GM19372 (cell line): ENCODE data around the gene DLX5.
A peak's percentile ranks its signal among the peaks of the same experiment; 100 is the strongest.
"Not testable (repeated sequence)": the region's sequence is repeated elsewhere in the genome, so short reads cannot be mapped to it uniquely, and the experiment has no call there.

Experiments
- ATAC-seq: cut with Tn5 transposase; IDR thresholded peaks from one replicate; pipeline ENCODE4 v1.9.1; 2021; ENCODE audit warnings: mild to moderate bottlenecking, low read depth, moderate library complexity; ENCODE audit not compliant: unreplicated experiment

The DLX5 gene

GRCh38 chr7:97024209-97025129 is at the start of gene DLX5:
Gene DLX5, minus strand, starts transcription at chr7:97024831. Its CDS starts 208 bp downstream, at chr7:97024623.
- no peak for ATAC-seq

- not testable (repeated sequence) for ATAC-seq
These were observed 47.4 kb upstream of the DLX5 start for GRCh38 chr7:97072025-97072424.

DNA sequence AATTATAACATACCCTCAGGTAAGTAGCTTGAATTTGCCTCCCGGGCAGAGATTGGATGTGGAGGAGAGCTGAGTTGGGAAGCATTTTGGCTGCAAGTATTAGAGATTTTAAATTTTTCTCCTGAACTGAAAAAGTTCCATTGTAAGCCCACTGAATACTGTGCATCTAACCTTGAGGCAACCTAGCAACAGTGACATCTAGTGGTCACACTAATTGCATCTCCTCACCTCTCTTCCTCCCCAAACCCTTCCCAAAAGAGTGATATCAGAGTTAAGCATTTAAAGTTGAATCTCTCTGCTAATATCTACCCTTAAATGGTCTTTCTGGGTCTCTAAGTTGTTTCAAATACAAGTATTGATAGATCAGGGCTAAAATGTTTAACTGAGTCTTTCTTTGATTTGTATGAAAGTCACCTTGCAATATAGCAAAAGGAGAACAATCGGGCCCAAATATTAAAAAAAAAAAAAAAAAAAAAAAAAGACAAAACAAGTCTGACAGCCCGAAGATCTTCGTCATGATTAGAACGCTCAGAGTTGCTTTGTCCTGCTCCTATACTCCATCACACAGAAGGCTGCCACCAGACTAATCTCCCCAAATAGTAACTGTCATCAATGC is 40.4 kb upstream of the DLX5 start:
- ATAC-seq = peak; percentile 72

DNA sequence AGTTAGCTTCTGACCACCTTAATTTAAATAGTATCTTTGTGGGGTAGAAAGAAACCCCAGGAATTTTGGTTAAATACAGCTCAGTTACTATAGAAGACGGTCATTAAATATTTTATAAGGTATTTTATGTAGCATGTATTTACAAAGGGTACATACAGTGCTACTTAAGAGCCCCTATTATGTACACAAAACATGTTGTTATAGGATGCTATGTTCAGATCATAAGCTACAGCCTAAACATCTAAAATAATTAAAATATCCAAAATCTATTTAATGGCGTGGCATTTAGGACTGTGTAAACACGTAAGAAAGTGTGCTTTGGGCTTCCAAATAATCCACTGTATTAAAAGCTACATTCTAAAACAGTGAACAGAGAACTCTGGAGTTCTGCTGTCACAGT is 39.4 kb upstream of the DLX5 start:
- no peak for ATAC-seq

DNA sequence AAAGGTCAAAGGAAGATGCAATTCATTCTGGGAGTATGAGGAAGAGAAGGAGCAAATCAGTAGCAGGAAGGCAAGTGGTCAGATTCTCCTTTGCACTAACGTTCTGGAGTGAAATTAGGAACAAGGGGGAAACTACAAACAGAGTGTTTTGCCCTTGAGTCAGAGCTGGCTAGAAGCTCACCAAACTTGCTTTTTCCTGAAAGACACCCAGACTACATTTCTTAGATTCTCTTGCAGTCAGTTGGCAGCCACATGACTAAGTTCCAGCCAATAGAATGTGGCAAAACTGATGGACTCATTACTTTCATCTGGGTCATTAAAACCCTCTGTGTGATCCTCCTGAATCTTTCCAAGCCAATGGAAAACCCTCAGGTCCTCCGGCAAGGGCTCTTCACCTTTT is 18.6 kb upstream of the DLX5 start:
- no peak for ATAC-seq

GRCh38 chr7:97039374-97040065 is 14.9 kb upstream of the DLX5 start:
- ATAC-seq = no peak

DNA sequence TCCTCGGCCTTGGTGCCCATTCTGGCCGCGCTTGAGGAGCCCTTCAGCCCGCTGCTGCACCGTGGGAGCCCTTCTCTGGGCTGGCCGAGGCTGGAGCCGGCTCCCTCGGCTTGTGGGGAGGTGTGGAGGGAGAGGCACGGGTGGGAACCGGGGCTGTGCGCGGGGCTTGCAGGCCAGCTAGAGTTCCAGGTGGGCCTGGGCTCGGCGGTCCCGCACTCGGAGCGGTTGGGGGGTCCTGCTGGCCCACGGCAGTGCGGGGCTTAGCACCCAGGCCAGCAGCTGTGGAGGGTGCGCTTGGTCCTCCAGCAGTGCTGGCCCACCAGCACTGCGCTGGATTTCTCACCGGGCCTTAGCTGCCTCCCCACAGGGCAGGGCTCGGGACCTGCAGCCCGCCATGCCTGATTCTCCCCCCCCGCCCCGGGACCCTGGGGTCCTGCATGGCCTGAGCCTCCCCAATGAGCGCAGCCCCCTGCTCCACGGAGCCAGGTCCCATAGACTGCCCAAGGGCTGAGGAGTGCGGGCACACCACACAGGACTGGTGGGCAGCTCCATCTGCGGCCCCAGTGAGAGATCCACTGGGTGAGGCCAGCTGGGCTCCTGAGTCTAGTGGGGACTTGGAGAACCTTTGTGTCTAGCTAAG is 9.7 kb upstream of the DLX5 start:
- ATAC-seq = not testable (repeated sequence)

GRCh38 chr7:97027427-97028234 is 3.0 kb upstream of the DLX5 start:
- ATAC-seq = peak; percentile 95

GRCh38 chr7:97026715-97027426 is 2.2 kb upstream of the DLX5 start:
- peak; percentile 7 for ATAC-seq

DNA sequence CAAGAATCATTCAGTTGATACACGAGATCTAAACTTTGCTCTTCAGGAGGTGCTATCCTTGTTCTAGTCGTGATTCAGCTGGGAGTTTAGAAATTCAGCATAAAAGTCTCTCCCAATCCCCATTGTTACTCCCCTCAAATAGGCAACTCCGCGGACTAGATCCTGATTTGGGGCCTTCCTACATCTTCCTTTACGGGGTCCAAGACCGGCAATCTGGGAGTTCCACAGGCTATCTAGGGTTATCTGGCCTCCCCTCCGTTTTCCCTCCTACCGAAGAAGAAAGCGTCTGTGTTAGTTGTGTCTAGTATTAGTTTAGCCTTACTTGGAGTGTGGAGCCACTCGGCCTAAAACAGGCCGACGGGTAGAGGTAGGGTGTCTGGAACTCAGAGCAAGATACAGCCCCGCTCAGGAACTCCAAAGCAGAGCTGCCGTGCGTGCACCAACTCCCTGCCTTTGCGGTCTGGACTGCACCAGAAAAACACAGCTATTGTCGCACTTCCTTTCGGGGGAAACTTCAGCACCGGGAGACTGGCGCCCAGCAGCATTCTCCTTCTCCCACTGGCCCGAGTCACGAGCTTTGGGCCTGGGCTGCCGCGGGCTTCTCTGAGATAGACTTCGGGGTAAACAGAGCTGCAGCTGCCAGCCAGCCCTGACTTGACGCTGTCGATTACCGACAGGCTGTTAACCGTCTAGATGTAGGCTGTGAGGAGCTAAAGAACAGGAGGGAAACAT is 1.5 kb upstream of the DLX5 start:
- ATAC-seq = no peak

- ATAC-seq = no peak
These were observed 484 bp upstream of the DLX5 start for GRCh38 chr7:97025130-97025499.

GRCh38 chr7:97022491-97023306 is 1.9 kb downstream of the DLX5 start:
- ATAC-seq = no peak

- ATAC-seq = no peak
These were observed 2.7 kb downstream of the DLX5 start for GRCh38 chr7:97021747-97022490.

DNA sequence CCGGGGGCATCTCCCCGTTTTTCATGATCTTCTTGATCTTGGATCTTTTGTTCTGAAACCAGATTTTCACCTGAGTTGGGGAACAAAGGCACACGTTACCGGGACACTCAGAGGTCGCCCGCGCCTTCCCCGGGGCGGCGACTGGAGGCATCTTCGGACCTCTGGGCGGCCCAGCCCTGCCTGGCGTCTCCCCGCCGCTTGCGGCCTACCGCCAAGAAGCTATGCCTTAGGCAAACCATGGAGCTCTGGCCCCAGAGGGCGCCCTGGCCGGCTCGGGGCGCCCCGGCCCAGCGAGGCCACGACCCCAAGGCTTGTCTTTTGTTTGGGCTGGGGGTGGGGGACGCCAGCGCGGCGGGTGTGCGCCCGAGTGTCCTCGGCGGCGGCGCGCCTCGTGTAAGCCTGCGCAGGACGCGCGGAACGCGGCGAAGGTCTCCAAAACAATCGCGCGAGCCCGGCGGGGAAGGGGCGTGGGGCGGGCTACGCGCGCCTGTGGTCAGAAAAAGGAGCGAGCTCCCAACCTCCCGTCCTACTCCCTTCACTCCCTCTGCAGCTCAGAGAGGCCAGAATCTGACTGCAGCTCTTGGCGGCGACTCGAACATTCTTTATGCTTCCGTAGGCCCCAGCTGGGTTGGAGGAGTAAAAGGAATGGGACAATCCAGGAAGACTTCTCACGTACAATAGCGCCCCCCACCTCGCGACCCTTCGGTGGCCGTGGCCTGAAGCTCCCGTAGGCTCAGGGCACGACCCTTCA is 3.5 kb downstream of the DLX5 start:
- no peak for ATAC-seq

GRCh38 chr7:97020601-97020995 is 4.0 kb downstream of the DLX5 start:
- ATAC-seq = no peak

DNA sequence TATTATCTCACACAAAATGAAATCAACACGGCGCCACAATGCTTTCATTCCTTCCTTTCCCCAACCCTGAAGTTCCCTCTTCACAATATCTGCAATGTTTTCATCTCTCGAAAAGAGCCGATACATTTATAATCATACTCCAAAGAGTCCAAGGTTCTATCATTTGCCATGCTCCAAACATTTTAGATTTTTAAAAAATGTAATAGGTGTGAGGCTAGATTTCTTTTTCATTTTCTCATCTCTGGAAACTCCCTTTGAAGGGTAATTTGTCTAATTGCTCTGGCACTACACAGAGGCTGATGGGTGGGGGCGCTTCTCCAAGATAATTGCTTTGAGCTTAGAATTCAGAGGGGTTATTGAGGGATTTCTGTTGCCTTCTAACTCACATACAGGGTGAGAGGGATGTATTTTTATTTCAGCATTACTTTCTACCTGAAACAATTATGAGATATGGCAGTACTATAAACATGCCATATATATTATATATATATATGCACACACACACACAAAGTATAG is 4.9 kb downstream of the DLX5 start:
- ATAC-seq = no peak
